GM12892 (cell line): Measurements from ENCODE around the gene TRIM24.

Experiments
- POLR2A ChIP-seq: IDR thresholded peaks from 2 replicates; pipeline ENCODE4 v1.6.1; 2011; ENCODE audit warnings: low read depth, low read length, control low read depth
- POLR2AphosphoS5 ChIP-seq: IDR thresholded peaks from 2 replicates; pipeline ENCODE4 v1.6.1; 2011; ENCODE audit warnings: low read depth, low read length, control low read depth

GRCh38 chr7:138587485-138587884, 127.4 kb downstream of the TRIM24 start:
- no peak for TF ChIP-seq POLR2A
- no peak for TF ChIP-seq POLR2AphosphoS5
